Retinal pigment epithelial cell (primary cell): ENCODE results near the gene COL6A5.
"Not testable (repeated sequence)": the region's sequence is repeated elsewhere in the genome, so short reads cannot be mapped to it uniquely, and the experiment has no call there.

Experiments used
- DNase-seq: peaks from one replicate; pipeline ENCODE4 v3.0.0-alpha.2; 2010; ENCODE audit warnings: low read depth
- H3K4me3 ChIP-seq: 2 replicates; pipeline ENCODE4 v1.5.1; 2011; ENCODE audit warnings: mild to moderate bottlenecking, low read length, control low read depth, moderate library complexity
- CTCF ChIP-seq: conservative IDR thresholded peaks from 2 replicates; pipeline ENCODE4 v1.5.1; 2011; ENCODE audit warnings: low read depth, low read length, control low read depth, inconsistent platforms

The COL6A5 gene

GRCh38 chr3:130433306-130433705 is 87.8 kb downstream of the COL6A5 start:
- TF ChIP-seq CTCF: no peak
- H3K4me3 ChIP-seq: no peak overlapping the region
- no peak for DNase-seq

- no peak for DNase-seq
- TF ChIP-seq CTCF: no peak
- H3K4me3 ChIP-seq: no peak overlapping the region
Measured at GRCh38 chr3:130442284-130442683, 96.8 kb downstream of the COL6A5 start.

GRCh38 chr3:130446840-130447239 is 101.4 kb downstream of the COL6A5 start:
- DNase-seq, H3K4me3 ChIP-seq: not testable (repeated sequence)

GRCh38 chr3:130448155-130448554 is 102.7 kb downstream of the COL6A5 start:
- not testable (repeated sequence) for H3K4me3 ChIP-seq, DNase-seq

- no peak for DNase-seq
- no peak overlapping the region for H3K4me3 ChIP-seq
- TF ChIP-seq CTCF: no peak
Measured at GRCh38 chr3:130456540-130456939, 111.1 kb downstream of the COL6A5 start.

- H3K4me3 ChIP-seq: no peak overlapping the region
- TF ChIP-seq CTCF: no peak
- no peak for DNase-seq
Measured at GRCh38 chr3:130457671-130458070, 112.2 kb downstream of the COL6A5 start.

GRCh38 chr3:130459944-130460343 is 114.5 kb downstream of the COL6A5 start:
- H3K4me3 ChIP-seq: no peak overlapping the region
- no peak for DNase-seq
- no peak for TF ChIP-seq CTCF

GRCh38 chr3:130462089-130462488 is 116.6 kb downstream of the COL6A5 start:
- no peak for DNase-seq
- no peak for TF ChIP-seq CTCF
- H3K4me3 ChIP-seq: no peak overlapping the region
